HG02970 (cell line): ENCODE results near the gene TENM4.

Source experiments
- ATAC-seq: cut with Tn5 transposase; IDR thresholded peaks from one replicate; pipeline ENCODE4 v1.9.1; 2021; ENCODE audit warnings: mild to moderate bottlenecking, moderate library complexity, moderate number of reproducible peaks; ENCODE audit not compliant: unreplicated experiment, low FRiP score

Gene TENM4

DNA sequence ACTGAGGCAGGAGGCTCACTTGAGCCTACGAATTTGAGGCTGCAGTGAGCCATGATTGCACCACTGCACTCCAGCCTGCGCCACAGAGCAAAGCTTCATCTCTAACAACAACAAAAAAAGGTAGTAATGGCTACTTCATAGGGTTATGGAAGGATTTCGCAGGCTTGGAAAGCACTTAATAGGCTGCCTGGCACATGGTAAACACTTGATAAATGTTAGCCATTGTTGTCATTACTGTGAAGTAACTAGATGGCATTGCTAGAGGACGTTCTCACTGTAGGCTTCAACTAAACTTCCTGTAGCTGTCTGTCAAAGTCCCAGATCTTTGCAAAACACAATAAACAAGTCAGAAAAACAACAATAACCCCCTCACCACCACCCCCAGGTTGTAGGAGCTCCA is 508.9 kb downstream of the TENM4 start:
- ATAC-seq = no peak

DNA sequence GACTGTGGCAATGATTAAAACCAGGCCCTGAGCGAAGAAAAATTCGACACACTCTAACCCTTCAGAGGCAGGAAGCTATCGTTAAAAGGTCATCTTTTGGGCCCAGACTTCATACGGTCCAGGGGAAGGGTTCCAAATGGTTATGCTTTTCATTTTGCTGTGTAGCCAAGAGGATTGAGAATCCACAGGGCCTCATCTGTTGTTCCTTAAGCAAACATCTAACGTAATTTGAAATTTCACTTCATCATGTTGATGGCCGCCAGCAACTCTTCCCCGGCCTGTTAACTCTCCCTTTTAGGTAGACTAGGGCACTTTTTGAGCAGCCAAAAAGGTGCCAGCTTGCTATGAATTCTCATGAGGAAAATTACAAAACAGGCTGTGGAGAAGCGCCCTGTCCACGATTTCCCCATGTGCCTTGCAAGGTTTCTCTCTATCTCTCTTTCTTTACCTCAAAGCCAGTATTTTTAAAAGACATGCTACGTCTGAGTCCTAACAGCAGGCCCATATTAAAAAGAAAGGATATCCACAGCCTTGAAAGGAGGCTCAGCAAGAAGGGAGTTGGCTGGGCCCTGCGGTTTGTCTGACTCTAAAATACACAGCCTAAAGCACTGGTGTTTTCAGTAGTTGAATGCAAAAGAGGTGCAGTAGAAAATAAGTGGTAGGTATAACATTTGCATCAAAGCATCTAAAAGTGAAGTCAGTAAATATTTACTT is 509.9 kb downstream of the TENM4 start:
- ATAC-seq = no peak

DNA sequence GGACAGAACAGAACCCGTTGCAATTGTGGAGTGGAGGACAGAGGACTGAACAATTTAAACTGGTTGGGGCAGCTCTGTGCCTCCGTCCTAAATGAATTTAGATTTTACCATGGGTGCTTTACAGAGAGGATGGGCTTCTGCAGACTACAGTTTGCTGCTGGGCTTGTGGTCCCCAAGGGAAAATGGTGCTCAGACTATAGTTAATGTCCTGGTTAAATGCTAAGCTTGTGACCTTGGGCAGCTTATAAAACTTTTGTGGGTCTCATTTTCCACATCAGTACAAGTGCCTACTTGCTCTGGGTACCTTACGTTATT is 511.0 kb downstream of the TENM4 start:
- ATAC-seq = no peak

DNA sequence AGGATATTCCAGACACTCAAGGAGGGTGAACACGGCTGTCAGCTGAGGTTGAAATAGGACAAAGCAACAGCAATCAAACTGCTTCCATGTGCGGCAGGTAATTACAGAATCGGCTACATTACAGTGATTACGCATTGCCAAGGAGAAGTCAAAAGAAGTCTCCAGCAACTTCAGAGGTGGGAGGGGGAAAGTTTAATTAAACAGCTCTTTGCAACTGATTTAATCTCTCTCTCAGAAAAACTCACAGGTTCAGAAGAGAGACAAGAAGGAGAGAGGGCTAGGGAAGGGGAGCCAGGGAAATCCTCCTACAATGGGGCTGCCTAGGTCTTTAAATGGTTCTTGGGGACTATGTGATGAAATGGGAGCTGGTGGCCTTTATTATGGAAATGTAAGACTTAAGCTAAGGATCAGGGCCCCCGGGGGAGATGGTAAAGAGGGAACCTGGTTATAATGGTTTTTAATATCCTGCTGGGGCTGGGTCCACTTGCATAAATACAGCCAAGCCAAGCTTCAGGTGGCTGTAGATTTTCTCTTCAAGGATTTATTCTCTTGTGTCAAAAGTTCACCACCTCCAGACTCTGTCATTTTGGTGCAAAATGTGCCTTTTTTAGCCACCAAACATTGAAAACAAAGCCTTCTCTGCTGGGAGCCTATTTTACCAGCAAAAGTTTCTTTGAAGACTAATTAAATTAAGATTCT is 511.5 kb downstream of the TENM4 start:
- no peak for ATAC-seq

DNA sequence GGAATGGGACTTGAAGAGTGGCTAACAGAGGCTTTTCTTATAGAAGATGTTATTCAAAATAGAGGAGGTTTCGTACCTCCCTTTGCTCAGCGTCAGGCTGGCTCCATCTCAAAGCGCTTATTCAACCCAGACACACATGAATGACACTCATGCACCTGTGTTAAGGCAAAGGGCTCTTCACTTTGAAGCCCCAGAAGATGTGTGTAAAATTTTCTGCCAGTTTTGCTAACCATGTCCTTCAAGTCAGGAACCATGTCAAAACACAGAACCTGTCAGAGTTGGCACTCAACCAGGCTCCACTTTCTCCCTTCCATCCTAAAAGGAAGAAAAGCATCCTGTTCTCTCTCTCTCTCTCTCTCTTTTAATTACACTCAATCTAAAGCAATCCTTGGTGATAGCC is 513.3 kb downstream of the TENM4 start:
- no peak for ATAC-seq

DNA sequence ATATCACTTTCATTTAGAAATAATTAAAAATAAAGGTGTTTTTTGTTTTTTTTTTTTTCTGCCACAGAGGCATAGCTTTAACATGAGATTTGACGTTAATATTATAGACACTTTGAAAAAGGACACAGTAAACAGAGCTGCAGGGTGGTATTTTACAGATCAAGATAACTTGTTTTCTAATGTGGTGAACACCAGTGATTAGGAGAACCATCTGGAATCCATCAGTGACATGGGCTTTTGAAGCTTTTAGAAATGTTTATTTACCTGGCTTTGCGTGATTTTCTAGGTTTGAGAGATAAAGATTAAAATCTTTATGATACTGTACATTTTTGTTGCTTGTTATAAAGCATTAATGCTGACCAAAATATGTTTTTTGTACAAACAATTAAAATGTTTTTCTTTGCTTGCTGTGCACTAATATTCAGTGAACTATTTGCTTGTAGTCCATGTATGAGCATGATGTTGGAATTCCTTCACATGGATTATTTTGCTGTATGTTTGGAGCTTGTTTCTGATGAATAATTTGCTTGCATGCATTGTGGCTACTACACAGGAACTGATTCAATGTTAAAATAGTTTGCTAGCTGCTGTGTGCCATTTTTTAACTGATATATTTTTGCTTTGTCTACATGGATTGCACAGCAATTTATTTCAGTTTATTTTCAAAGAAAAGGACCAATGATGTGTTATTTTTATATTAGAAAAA is 514.0 kb downstream of the TENM4 start:
- ATAC-seq = no peak

DNA sequence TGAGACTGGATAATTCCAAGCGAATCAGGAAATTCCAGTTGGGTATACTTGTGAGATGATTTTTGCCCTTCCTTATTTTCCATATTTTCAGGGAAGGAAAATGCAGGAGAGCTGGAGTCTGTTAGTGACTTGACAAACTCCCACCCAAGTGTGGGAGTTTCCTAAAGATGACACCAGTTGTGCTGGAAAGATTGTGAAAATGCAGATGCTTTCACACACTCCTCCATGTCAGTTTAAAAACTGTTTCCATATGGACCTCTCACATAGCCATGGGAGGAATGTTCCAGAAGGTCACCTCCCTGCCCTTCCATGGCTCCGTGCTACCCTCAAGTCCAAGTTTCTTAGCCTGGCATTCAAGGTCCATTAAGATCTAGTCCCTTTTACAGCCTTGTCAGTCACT is 515.4 kb downstream of the TENM4 start:
- ATAC-seq = no peak

DNA sequence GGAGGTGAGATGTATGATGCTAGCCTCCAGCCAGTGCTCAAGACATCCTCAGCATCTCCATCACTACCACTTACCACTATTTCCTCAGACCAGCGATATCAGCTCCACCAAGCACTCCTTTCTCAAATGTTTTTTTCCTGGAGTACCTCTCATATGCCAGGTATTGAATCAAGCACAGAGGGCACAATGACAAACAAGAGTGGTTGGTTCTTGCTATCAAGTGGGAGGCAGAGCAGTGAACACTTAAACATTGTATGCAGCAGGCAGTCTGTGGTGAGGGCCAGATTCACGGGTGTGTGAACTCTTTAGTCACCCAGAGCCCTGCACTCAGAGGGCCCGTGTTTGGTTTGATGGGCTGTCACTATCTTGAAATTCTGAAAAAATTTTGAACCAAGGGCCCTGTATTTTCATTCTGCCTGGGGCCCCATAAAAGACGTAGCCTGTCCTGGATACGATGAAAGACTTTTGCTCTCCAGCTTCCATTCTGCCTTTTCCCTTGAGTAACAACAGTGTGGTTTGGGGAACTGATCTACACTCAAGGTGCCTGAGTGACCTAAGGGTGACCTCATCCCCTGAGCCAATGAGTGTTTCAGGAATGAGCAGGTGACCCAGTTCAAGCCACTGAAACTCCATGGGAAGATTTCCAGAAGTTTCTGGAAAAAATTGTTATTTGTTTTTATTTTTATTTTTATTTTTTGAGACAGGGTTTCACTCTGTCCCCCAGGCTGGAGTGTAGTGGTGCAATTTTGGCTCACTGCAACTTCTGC is 517.8 kb downstream of the TENM4 start:
- ATAC-seq = no peak

DNA sequence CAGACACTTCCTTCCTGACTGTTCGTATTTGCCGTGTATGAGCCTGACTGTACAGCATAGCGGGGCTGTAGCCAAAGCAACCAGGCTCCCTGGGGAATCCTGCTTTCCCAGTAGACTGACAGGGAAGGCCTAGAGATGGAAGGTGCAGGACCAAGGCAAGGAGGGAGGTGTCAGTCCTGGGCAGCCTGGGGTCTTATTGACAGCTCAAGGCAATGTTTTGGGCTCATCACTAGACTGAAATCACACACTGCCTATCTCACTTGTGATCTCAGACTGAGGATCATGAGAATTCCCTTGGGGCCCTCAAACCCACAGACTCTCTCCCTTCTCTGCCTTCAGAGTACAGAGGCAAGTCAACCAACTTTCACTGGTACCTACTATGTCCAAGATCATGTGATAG is 519.3 kb downstream of the TENM4 start:
- ATAC-seq = no peak

DNA sequence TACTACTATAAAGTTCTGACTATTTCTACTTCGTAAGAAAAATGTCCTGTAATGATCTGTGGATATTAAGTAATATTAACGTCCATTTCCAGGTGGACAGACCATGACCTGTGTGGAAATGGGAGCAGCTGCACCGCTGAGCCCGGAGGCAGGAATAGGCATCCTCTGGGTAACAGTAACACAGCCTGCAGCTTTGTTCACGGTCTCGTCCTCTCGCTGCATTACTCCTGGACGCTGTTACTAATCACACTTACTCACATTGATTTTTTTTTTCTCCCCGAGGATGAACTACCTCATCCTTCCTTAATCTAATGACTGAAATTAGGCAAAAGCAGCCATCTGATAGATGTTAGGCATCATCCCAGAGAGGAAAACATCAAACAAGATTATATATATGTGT is 520.5 kb downstream of the TENM4 start:
- ATAC-seq = no peak

DNA sequence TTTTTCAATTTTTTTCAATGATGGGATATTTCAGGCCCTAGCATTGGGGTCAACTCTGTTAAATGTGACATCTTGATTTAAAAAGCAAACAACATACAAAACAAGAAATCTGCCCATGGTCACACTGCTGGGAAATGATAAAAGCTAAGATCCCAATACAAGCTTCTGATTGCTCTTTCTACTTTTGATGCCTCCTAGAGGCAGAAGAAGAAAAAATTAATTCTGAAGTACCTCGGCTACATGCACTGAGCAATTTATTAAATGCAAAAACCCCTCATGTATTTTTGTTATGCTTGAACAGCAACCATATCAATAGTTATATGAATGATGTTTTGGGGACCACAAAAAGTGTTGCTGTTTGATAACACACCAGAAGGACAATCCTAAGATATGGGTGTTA is 524.1 kb downstream of the TENM4 start:
- no peak for ATAC-seq

DNA sequence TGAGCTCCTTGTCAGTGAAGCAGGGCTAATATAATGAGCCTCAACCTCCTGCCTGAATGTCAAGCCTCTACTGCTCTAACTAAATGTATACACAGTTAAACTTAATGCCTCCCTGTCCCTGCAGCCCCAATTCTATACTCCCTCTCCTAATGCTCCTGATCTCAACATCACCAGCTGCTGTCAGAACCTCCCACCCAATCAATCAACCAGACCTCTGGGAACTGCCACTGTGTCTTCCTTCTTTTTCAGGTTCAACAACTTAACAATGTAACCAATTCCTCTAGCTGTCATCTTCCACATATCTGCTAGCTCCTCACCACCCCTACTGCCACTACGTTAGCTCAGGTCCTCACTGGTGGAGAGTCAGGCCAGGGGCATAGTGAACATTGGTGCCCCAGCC is 526.3 kb downstream of the TENM4 start:
- ATAC-seq = no peak

DNA sequence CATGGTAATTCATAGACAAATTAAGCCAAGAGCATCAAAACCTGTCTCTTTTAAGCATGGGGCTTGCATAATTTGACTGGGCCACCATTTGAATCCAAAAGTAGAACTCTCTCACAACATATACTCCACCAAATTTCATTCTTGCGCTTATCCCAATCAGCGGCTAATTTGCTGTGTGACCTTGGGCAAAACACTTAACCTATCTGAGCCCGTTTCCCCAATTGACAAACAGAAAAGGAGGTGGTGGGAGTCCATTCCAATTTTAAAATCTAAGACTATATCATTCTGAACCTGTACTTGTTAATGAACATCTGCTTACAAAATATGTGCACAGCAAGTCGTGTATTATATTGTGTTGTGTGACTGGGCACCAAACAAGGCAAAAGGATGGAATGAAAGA is 528.1 kb downstream of the TENM4 start:
- no peak for ATAC-seq

DNA sequence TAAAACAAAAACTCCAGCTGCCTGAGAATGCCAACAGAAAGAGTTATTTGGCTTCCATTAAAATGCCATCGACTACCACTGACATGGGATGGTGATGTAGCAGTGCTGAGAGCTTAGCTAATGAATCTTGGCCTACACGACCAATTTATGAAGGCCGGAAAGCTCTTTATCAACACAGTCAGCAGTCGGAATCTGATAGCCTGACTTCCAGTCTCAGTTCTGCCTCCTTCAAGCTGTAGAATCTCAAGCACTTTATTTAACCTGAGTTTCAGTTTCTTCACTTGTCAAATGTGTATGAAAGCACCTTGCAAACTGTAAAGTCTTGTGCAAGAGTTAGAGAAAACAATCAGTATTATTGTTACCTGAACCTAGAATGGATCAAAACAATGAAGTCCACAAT is 530.5 kb downstream of the TENM4 start:
- no peak for ATAC-seq

DNA sequence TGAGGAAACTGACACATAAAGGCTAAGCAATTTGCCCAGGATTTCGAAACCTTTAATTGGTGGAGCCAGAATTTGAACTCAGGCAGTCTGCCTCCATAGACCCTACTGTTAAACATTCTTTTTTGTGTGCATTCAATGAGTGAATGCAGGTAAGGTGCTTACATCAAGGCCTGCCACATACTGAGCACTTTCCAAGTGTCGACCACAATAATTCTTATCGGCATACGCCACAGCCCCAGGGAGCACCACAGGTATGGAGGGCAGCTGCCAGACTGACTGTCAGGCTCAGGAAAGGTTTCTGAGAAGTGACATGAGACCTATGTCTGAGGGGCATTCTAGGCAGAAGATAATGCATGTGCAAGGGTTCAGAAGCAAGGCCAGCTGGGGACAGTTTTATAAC is 531.4 kb downstream of the TENM4 start:
- ATAC-seq = no peak

DNA sequence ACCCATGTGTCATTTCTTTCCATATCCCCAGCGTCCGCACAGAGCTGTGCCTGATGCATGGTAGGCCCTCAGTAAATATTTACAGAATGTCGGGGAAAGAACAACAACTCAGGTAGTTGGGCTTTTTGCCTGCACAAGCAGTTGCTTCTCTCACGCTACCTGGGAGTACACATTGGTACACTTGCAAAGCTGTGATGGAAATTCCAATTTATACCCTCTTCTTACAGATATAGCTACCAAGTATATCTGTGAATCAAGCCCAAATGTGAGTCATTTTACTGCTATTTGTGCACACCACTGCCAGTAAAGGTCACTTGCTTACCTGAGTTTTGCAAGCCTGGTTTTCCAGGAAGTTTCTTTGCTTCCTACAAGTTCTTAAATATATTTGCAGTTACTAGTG is 533.2 kb downstream of the TENM4 start:
- no peak for ATAC-seq

DNA sequence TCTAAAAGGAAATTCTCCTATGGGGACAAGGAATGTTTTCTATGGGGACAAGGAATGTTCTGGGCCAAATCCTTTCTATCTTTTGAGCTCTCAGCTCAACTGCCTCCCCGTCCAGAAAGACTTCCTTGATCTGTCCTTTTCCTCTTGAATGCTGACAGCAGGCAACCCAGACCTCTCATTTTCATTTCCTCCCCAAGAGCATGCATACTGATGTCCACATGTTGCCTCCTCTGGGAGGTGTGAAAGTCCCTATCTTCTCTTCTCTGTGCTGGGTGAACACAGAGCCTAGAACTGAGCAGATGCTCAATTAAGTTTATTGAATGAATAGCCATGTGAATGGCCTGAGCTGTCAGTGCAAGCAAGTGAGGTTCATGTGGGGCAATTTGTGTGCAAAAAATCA is 534.3 kb downstream of the TENM4 start:
- ATAC-seq = no peak

DNA sequence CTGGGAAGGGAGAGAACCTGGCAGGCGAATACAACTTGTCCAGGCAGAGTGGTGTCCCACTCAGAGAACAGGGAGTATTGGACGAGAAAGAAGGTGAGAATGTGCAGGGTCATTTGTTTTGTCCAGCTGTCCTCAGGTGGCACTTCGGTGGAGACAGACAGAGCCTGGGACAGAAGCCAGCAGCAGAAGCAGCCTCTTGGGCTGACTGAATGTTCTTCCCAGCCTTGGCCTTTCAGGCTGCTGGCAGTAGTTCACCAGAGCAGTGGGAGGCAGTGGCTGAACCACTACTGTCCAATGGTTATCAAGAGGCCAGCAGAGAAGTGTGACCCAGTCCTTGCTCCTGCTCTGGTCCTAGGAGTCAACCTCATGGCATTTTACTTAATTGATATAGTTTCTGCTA is 535.1 kb downstream of the TENM4 start:
- ATAC-seq = no peak

DNA sequence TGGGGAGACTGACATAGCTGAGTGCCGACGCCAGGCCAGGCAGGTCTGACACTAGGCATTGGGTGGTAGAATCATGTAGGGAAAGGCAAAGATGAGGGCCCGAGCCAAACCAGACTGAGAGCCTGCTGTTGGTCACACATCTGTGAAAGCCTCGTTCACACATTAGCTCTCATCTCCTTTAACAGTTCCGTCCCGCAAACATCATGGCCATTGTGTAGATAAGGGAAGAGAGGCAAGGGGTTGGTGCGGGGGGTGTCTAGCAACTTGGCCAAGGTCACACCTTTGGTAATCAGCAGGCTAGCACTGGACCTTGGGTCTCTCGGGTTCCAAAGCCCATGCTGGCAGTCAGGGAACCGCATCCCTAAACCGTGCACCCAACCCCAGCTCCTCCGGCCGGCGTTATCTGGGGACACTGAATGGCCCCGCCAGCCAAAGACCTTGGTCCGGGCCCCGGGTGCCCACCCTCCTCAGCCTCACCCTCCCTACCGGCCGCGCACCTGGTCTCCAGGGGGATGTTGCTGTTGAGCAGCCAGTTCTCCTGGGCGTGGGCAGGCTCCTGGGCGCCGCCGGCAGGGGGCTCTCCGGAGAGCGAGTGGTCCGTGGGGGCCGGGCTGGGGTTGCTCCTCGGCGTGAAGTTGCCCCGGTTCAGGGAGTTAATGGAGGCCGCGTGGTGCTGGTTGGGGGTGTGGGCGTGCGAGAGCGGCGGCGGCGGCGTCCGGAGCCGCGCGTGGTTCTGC is 537.9 kb downstream of the TENM4 start:
- ATAC-seq = no peak

DNA sequence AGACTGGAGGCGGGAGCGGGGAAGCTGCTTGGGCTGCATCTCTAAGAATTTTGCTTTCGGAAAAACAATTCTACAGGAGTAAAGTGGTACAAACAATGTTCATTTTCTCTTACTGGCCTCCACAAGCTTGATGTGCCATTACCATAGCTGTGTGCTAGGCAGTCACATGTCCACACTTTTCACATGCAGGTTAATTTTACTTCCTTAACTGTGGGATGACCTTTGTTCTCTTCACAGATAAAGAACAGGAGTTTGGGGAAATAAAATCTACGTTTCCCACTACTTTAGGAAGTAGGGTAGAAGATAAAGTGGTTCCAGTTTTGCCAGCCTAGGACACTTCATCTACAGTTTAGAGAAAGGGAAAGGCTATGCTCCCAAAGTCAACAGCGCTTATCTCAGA is 539.0 kb downstream of the TENM4 start:
- ATAC-seq = no peak
